Gastrocnemius medialis (tissue), 4 donors: ENCODE data around the gene TCF4. TPM values are rescaled to one million over a fixed set of nuclear protein-coding genes. Genes with fewer than 3 reads are reported as not detected.

Experiments used
- ATAC-seq, 2 donors: fragments of 150-250 bp; one replicate each; pipeline ENCODE4 v1.9.1; 2016
- DNase-seq, 2 donors: peaks; one replicate each; pipeline ENCODE4 v3.0.0-alpha.2; 2019
- H3K27ac ChIP-seq, 4 donors: fragments of 200-600 bp; sonication (generic); 1 replicate in 1 of 4; 2 replicates in 3 of 4; pipeline ENCODE4 v1.5.1; 2016 to 2018; ENCODE audit warnings: mild to moderate bottlenecking in 2 of 4, moderate library complexity in 1 of 4
- H3K27me3 ChIP-seq, 3 donors: fragments of 200-600 bp; sonication (generic) in 2 of 3; 1 replicate in 1 of 3; 2 replicates in 2 of 3; pipeline versions ENCODE4 v1.5.1 to v1.6.0; 2016 to 2019; ENCODE audit warnings: mild to moderate bottlenecking in 1 of 3, moderate library complexity in 1 of 3
- H3K36me3 ChIP-seq, 2 donors: fragments of 200-600 bp; sonication (generic) in 1 of 2; one replicate each; pipeline ENCODE4 v1.5.1; 2017 to 2018
- H3K4me1 ChIP-seq, 2 donors: fragments of 200-600 bp; sonication (generic) in 1 of 2; one replicate each; pipeline ENCODE4 v1.5.1; 2016 to 2017; ENCODE audit warnings: mild to moderate bottlenecking in 2 of 2
- H3K4me3 ChIP-seq, 4 donors: fragments of 200-600 bp; sonication (generic) in 3 of 4; 1 replicate in 1 of 4; 2 replicates in 3 of 4; pipeline ENCODE4 v1.5.1; 2016 to 2019; ENCODE audit warnings: mild to moderate bottlenecking in 2 of 4
- H3K9me3 ChIP-seq, 3 donors: fragments of 200-600 bp; sonication (generic) in 2 of 3; 1 replicate in 1 of 3; 2 replicates in 2 of 3; pipeline ENCODE4 v1.5.1; 2016 to 2019
- CTCF ChIP-seq, 5 experiments: fragments of 450-650 bp in 3 of 5; fragments of 200-600 bp in 2 of 5; sonication (generic) in 2 of 5; IDR thresholded peaks in 4 of 5; conservative IDR thresholded peaks in 1 of 5; 1 replicate in 4 of 5; 2 replicates in 1 of 5; pipeline ENCODE4 v1.5.1; 2016 to 2019; ENCODE audit warnings: antibody characterized with exemption in 5 of 5, mild to moderate bottlenecking in 3 of 5, moderate library complexity in 3 of 5
- POLR2A ChIP-seq, 2 donors: fragments of 450-650 bp; IDR thresholded peaks; one replicate each; pipeline ENCODE4 v1.6.1; 2017; ENCODE audit warnings: antibody characterized with exemption in 2 of 2, mild to moderate bottlenecking in 2 of 2, moderate library complexity in 2 of 2
- in situ Hi-C, 4 donors: fragments of 200-750 bp; cut with MboI; loops; one replicate each; pipeline versions ENCODE4 v1.15.0 to v1.8.0; 2017; ENCODE audit warnings: low sequenced_read_pairs in 4 of 4
- intact Hi-C: fragments of 100-400 bp; cut with DNase I; formaldehyde crosslinking; loops from one replicate; pipeline ENCODE4 v1.15.1; 2023; ENCODE audit warnings: low total_unique reads
- total RNA-seq, 4 donors: library from RNA; depleted of rRNA; stranded (reverse); fragments of >200 nt; gene quantifications; one replicate each; pipeline versions ENCODE4 v1.1.0 to v1.2.3, GENCODE V29; 2016

The TCF4 gene
- total RNA-seq, 4 donors from 2014 or later, result 40.3 to 60.6 (median 53.6) TPM

- ATAC-seq, result peak in 1 of 2 donors; percentile 87
- TF ChIP-seq CTCF (IDR thresholded peaks at IDR 0.05 in 4 of 5, conservative IDR thresholded peaks at IDR 0.05 in 1 of 5), result no peak
- TF ChIP-seq POLR2A (IDR thresholded peaks at IDR 0.05), result no peak
Observed at GRCh38 chr18:55485666-55486065, 102.3 kb downstream of the TCF4 start.

GRCh38 chr18:55484773-55485172 lies 103.2 kb downstream of the TCF4 start:
- TF ChIP-seq POLR2A (IDR thresholded peaks at IDR 0.05), result no peak
- no peak for TF ChIP-seq CTCF (IDR thresholded peaks at IDR 0.05 in 4 of 5, conservative IDR thresholded peaks at IDR 0.05 in 1 of 5)
- Histone ChIP-seq H3K4me1 (peaks cover 42 to 65% of the 10 kb centered on the region in 2 donors), H3K9me3 (no peaks in the 10 kb centered on the region), H3K27me3 (no peaks in the 10 kb centered on the region), H3K4me3 (no peak overlapping the region), H3K27ac (peak overlapping the region in 3 of 4 donors; percentile 11 to 69 (median 46)), H3K36me3 (no peaks in the 10 kb centered on the region)
- DNase-seq (no peak), ATAC-seq (no peak)
- in situ Hi-C loops (no loop called here), intact Hi-C loops (no loop called here)

More at GRCh38 chr18:55485666-55486065, 102.3 kb downstream of the TCF4 start:
- H3K9me3 ChIP-seq, result no peaks in the 10 kb centered on the region
- no peaks in the 10 kb centered on the region for H3K36me3 ChIP-seq
- no peak overlapping the region for H3K4me3 ChIP-seq
- DNase-seq, result peak in 1 of 2 donors; percentile 57
- H3K27me3 ChIP-seq, result no peaks in the 10 kb centered on the region
- intact Hi-C loops, result no loop called here
- in situ Hi-C loops, result no loop called here
- peak overlapping the region; percentile 9 to 69 (median 38) for H3K27ac ChIP-seq
- peaks cover 48 to 65% of the 10 kb centered on the region in 2 donors for H3K4me1 ChIP-seq

GRCh38 chr18:55483266-55483871 lies 104.6 kb downstream of the TCF4 start:
- ATAC-seq (no peak), DNase-seq (no peak)
- Histone ChIP-seq H3K4me1 (peaks cover 46 to 65% of the 10 kb centered on the region in 2 donors), H3K36me3 (no peaks in the 10 kb centered on the region), H3K9me3 (no peaks in the 10 kb centered on the region), H3K4me3 (no peak overlapping the region), H3K27me3 (no peaks in the 10 kb centered on the region), H3K27ac (peak overlapping the region in 1 of 4 donors; percentile 69)
- no peak for TF ChIP-seq CTCF (IDR thresholded peaks at IDR 0.05 in 4 of 5, conservative IDR thresholded peaks at IDR 0.05 in 1 of 5)
- TF ChIP-seq POLR2A (IDR thresholded peaks at IDR 0.05), result no peak
- in situ Hi-C loops (no loop called here), intact Hi-C loops (no loop called here)

GRCh38 chr18:55479656-55480420 lies 108.2 kb downstream of the TCF4 start:
- Histone ChIP-seq H3K36me3 (no peaks in the 10 kb centered on the region), H3K9me3 (no peaks in the 10 kb centered on the region), H3K27me3 (no peaks in the 10 kb centered on the region), H3K4me1 (peaks cover 23 to 53% of the 10 kb centered on the region in 2 donors), H3K27ac (peak overlapping the region; percentile 43 to 82 (median 66)), H3K4me3 (no peak overlapping the region)
- in situ Hi-C loops, result no loop called here
- DNase-seq (no peak), ATAC-seq (peak in 1 of 2 donors; percentile 6)
- TF ChIP-seq POLR2A (IDR thresholded peaks at IDR 0.05) (no peak), CTCF (IDR thresholded peaks at IDR 0.05 in 4 of 5, conservative IDR thresholded peaks at IDR 0.05 in 1 of 5) (no peak)
- intact Hi-C loops, result loop anchor here (2.0 to 5.0 kb wide), 2 partner anchors 59 to 107 kb away; partner anchors contain the start of gene TCF4
